ENCODE measurements around the gene MMP24OS.

Gene MMP24OS

GRCh38 chr20:35295674-35296073 lies 17.8 kb upstream of the MMP24OS start:
- in situ Hi-C loops (cut with HindIII; ENCODE audit: low sequenced_read_pairs) = no loop called here
- DNase-seq (ENCODE audit: low read depth) = no peak
- TF ChIP-seq, protein P1, sequence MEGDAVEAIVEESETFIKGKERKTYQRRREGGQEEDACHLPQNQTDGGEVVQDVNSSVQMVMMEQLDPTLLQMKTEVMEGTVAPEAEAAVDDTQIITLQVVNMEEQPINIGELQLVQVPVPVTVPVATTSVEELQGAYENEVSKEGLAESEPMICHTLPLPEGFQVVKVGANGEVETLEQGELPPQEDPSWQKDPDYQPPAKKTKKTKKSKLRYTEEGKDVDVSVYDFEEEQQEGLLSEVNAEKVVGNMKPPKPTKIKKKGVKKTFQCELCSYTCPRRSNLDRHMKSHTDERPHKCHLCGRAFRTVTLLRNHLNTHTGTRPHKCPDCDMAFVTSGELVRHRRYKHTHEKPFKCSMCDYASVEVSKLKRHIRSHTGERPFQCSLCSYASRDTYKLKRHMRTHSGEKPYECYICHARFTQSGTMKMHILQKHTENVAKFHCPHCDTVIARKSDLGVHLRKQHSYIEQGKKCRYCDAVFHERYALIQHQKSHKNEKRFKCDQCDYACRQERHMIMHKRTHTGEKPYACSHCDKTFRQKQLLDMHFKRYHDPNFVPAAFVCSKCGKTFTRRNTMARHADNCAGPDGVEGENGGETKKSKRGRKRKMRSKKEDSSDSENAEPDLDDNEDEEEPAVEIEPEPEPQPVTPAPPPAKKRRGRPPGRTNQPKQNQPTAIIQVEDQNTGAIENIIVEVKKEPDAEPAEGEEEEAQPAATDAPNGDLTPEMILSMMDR (IDR thresholded peaks at IDR 0.05; ENCODE audit: low read depth, low read length, missing control alignments) = no peak
- no peak overlapping the region for H3K4me3 ChIP-seq (ENCODE audit: low read depth, low read length)

DNA sequence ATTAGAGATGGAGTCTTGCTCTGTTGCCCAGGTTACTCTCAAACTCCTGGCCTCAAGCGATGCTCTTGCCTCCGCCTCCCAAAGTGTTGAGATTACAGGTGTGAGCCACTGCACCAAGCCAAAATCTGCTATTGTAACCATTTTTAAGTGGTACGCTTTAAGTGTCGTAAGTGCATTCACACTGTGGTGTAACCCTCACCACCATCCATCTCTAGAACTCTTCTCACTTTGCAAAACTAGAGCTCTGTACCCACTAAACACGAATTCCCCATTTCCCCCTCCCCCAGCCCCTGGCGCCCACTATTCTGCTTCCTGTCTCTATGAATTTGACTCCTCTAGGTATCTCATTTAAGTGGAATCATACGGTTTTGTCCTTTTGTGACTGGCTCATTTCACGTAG lies 17.1 kb upstream of the MMP24OS start:
- H3K4me3 ChIP-seq (ENCODE audit: low read depth, low read length) = no peak overlapping the region
- DNase-seq (ENCODE audit: low read depth) = no peak
- TF ChIP-seq, protein P1 (IDR thresholded peaks at IDR 0.05; ENCODE audit: low read depth, low read length, missing control alignments) = no peak
- in situ Hi-C loops (cut with HindIII; ENCODE audit: low sequenced_read_pairs) = no loop called here

DNA sequence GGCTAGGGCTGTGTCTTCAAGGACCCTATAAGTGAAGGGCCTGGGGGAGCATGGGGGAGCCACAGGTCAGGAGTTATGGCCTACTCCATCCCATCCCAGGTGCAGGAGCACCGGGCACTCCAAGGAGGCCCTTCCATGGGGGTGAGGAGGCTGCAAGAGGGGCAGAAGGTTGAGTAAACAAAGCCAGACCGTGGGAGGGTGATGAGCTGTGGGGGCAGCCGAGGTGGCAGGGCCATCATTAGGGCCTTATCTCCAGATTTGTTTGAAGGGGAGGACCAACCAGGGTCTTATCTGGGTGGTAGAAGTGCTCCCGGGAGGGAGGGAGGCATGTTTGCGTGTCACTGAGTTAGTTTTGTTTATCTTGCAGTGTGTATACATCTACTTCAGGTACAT lies 16.4 kb upstream of the MMP24OS start:
- in situ Hi-C loops (cut with HindIII; ENCODE audit: low sequenced_read_pairs) = no loop called here
- no peak overlapping the region for H3K4me3 ChIP-seq (ENCODE audit: low read depth, low read length)
- no peak for DNase-seq (ENCODE audit: low read depth)
- TF ChIP-seq, protein P1 (IDR thresholded peaks at IDR 0.05; ENCODE audit: low read depth, low read length, missing control alignments) = no peak

DNA sequence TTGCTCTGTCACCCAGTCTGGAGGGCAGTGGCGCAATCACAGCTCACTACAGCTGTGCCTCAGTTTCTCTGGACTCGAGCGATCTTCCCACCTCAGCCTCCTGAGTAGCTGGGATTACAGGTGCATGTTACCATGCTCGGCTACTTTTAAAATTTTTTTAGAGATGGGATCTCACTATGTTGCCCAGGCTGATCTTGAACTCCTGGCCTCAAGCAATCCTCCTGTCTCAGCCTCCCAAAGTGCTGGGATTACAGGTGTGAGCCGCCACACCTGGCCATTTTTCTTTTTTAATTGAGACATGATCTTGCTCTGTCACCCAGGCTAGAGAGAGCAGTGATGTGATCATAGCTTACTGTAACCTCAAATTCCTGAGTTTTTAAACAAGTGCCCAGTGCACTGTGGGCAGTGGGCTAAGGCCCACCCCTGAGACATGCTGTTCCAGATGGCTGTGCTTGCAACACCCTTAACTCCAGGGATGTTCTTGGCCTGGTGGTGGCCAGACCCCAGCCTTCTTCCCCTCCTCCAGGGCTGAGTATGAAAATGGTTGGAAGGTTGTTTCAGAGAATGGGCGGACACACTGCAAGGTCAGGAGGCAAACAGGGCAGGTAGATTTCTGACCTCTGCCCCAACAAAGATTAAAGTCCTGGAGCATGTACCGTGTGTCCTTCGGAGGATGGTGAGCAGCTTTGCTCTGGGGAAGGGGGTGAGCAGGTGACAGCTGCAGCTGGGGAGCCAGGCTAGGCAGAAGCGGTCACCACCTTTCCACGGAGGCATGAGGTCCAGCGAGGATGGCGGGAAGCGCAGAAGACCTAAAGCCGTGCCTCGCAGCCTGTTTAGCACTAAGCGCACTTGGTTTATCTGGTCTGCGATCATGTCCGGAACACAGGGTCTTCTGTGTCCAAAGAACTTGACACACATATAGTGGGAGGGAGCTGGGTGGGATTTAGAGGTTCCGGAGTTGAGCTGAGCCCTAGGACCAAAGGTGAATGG lies 15.7 kb upstream of the MMP24OS start:
- DNase-seq (ENCODE audit: low read depth) = no peak
- no peak overlapping the region for H3K4me3 ChIP-seq (ENCODE audit: low read depth, low read length)
- TF ChIP-seq, protein P1 (IDR thresholded peaks at IDR 0.05; ENCODE audit: low read depth, low read length, missing control alignments) = no peak
- in situ Hi-C loops (cut with HindIII; ENCODE audit: low sequenced_read_pairs) = no loop called here

DNA sequence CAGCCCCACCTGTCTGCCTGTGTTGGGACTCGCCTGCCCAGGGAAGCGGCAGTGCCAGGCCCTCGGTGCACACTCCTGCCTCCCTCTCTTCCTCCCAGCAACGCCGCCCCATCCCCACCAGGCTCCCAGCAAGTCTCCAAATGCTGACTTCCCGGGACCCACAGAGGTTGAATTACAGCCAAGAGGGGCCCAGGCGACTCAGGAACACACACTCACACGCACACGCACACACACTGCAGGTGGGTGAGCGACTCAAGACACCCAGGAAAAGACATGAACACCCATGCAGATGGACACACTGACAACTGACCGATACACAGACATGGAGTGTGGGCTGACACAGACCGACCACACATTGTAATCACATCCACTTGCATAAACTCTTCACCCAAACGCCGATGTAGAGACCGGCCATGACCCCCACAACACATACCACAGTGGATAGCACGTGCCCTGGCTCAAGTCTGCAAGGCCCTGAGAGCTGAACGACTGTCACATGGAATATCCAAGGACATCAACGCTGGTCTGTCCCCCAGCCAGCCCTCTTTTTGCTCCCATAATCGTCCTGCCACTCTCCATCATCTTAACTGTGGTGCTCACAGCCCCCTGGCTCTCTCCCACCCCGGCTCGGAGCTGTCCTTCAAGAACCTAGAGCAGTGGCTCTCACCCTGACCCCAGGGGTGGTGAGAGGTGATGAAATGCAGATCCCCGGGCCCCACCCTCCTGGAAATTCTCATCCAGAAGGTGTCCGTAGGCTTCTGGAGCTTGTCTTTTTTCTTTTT lies 14.8 kb upstream of the MMP24OS start:
- no peak for DNase-seq (ENCODE audit: low read depth)

More for the DNA sequence above, 14.8 kb upstream of the MMP24OS start:
- no peak overlapping the region for H3K4me3 ChIP-seq (ENCODE audit: low read depth, low read length)
- in situ Hi-C loops (cut with HindIII; ENCODE audit: low sequenced_read_pairs) = no loop called here
- TF ChIP-seq, protein P1 (IDR thresholded peaks at IDR 0.05; ENCODE audit: low read depth, low read length, missing control alignments) = no peak
